K562 (cell line): Measurements from ENCODE around the gene PLCL1. TPM values are rescaled to one million over a fixed set of nuclear protein-coding genes. Genes with fewer than 3 reads are reported as not detected.
A peak's percentile ranks its signal among the peaks of the same experiment; 100 is the strongest.

Source experiments
- AFF4 ChIP-seq: sonication (generic); formaldehyde crosslinking; IDR thresholded peaks from 2 replicates; pipeline ENCODE4 v1.8.0; 2023; ENCODE audit warnings: mild to moderate bottlenecking, missing genetic modification reagents
- ATF1 ChIP-seq, 2 experiments: fragments of 450-650 bp in 1 of 2; IDR thresholded peaks; 2 replicates each; pipeline ENCODE4 v1.6.1; 2016; ENCODE audit warnings: missing compliant biosample characterization in 1 of 2, missing genetic modification characterization in 1 of 2
- BACH1 ChIP-seq: fragments of 200-800 bp; sonication (Bioruptor generic); IDR thresholded peaks from 2 replicates; pipeline ENCODE4 v1.6.1; 2016; ENCODE audit warnings: missing genetic modification characterization, missing compliant biosample characterization
- CBFA2T3 ChIP-seq: fragments of 450-650 bp; IDR thresholded peaks from 2 replicates; pipeline ENCODE4 v1.6.1; 2017
- CREB3 ChIP-seq: fragments of 450-650 bp; conservative IDR thresholded peaks from 2 replicates; pipeline ENCODE4 v1.6.1; 2016; ENCODE audit warnings: missing genetic modification characterization, low read depth, mild to moderate bottlenecking, missing compliant biosample characterization, moderate library complexity
- CSDE1 ChIP-seq, 2 experiments: fragments of 450-650 bp; IDR thresholded peaks; 2 replicates each; pipeline ENCODE4 v1.6.1; 2016; ENCODE audit warnings: mild to moderate bottlenecking in 1 of 2
- E2F8 ChIP-seq: fragments of 450-650 bp; IDR thresholded peaks from 2 replicates; pipeline ENCODE4 v1.7.1; 2018; ENCODE audit warnings: mild to moderate bottlenecking, low read depth; ENCODE audit not compliant: partially characterized antibody
- FIP1L1 ChIP-seq: fragments of 200-400 bp; formaldehyde crosslinking; IDR thresholded peaks from 2 replicates; pipeline ENCODE4 v1.6.1; 2018; ENCODE audit warnings: mild to moderate bottlenecking, low read depth, low read length; ENCODE audit not compliant: poor library complexity, severe bottlenecking
- FOS ChIP-seq: IDR thresholded peaks from 3 replicates; pipeline ENCODE4 v1.6.1; 2011; ENCODE audit not compliant: insufficient read length; ENCODE audit errors: extremely low read depth
- GTF2A2 ChIP-seq: IDR thresholded peaks from 2 replicates; pipeline ENCODE4 v1.6.1; 2016; ENCODE audit warnings: mild to moderate bottlenecking, missing genetic modification characterization, missing compliant biosample characterization
- L3MBTL2 ChIP-seq: fragments of 450-650 bp; IDR thresholded peaks from 2 replicates; pipeline ENCODE4 v1.6.1; 2016; ENCODE audit warnings: mild to moderate bottlenecking, moderate library complexity
- MEF2D ChIP-seq: conservative IDR thresholded peaks from 2 replicates; pipeline ENCODE4 v1.6.1; 2016; ENCODE audit warnings: low read depth, missing genetic modification characterization, missing compliant biosample characterization
- PYGO2 ChIP-seq: fragments of 450-650 bp; IDR thresholded peaks from 2 replicates; pipeline ENCODE4 v1.6.1; 2016; ENCODE audit warnings: mild to moderate bottlenecking, missing genetic modification characterization, moderate library complexity, missing compliant biosample characterization
- SIRT6 ChIP-seq: IDR thresholded peaks from one replicate; pipeline ENCODE4 v1.6.1; 2012; ENCODE audit warnings: low read depth, mild to moderate bottlenecking, control low read depth, inconsistent platforms, low read length, moderate library complexity
- TCF3 ChIP-seq: sonication (generic); formaldehyde crosslinking; IDR thresholded peaks from 2 replicates; pipeline ENCODE4 v1.4.0; 2020; ENCODE audit warnings: mild to moderate bottlenecking, missing genetic modification reagents
- WHSC1 ChIP-seq: IDR thresholded peaks from one replicate; pipeline ENCODE4 v1.6.1; 2012; ENCODE audit warnings: low read length, control low read depth, inconsistent platforms
- ZNF431 ChIP-seq: sonication (generic); formaldehyde crosslinking; IDR thresholded peaks from 2 replicates; pipeline ENCODE4 v1.8.0; 2022; ENCODE audit warnings: mild to moderate bottlenecking, missing genetic modification reagents
- ZNF57 ChIP-seq: fragments of 450-650 bp; formaldehyde crosslinking; IDR thresholded peaks from 2 replicates; pipeline ENCODE4 v1.4.0; 2020; ENCODE audit warnings: mild to moderate bottlenecking, moderate library complexity
- ZNF696 ChIP-seq: fragments of 250-450 bp; sonication (Bioruptor Pico); conservative IDR thresholded peaks from 2 replicates; pipeline ENCODE4 v1.4.0; 2020; ENCODE audit warnings: mild to moderate bottlenecking, moderate library complexity
- polyA plus RNA-seq, 8 experiments: library from polyadenylated mRNA; depleted of rRNA in 4 of 8; stranded (reverse) in 5 of 8; unstranded in 3 of 8; fragments of >200 nt; fragmentation: Nextera tagmentation in 2 of 8; fragmentation: Illumina TruSeq in 1 of 8; extraction: Ambion mirVana in 2 of 8; extraction: Trizol in 1 of 8; gene quantifications; 2 replicates each; pipeline versions ENCODE4 v1.2.1 to v1.2.3, GENCODE V29; 2011 to 2014; ENCODE audit warnings: inconsistent platforms in 1 of 8, missing spikeins in 1 of 8
- total RNA-seq, 7 experiments: library from RNA; depleted of rRNA in 6 of 7; stranded (reverse); fragments of >200 nt in 6 of 7; fragmentation: Illumina TruSeq in 2 of 7; extraction: Trizol in 2 of 7; gene quantifications; 2 replicates each; pipeline versions ENCODE4 v1.2.1 to v1.2.3, GENCODE V29; 2011 to 2021; ENCODE audit warnings: low replicate concordance in 1 of 7

PLCL1 gene
- total and polyA plus RNA-seq, 9 of the 15 experiments (the other 6 are each of a cell fraction or from before 2014, with no cell fraction given), result 2.0 to 17.7 (median 8.6) TPM

GRCh38 chr2:197929008-197929885, 124.9 kb downstream of the PLCL1 start (continued):
- TF ChIP-seq CSDE1 (IDR thresholded peaks at IDR 0.05) (0 out of 4 replicates have a peak, but pooled peaks of 1 of the 2 experiments have one; percentile 8), L3MBTL2 (peak; percentile 71), AFF4 (CRISPR knock-in tag) (peak; percentile 77), BACH1 (tag) (peak; percentile 45; the same call in 1 of the 2 replicates), FIP1L1 (no peak), SIRT6 (no peak), WHSC1 (no peak), ZNF431 (no peak), MEF2D (tag) (0 out of 2 replicates have a peak, but pooled peaks have one; percentile 67), CBFA2T3 (peak; percentile 92), PYGO2 (0 out of 2 replicates have a peak, but pooled peaks have one; percentile 30), CREB3 (tag) (peak; percentile 15; the same call in 1 of the 2 replicates), ZNF57 (CRISPR knock-in tag) (no peak), ATF1 (CRISPR knock-in tag; IDR thresholded peaks at IDR 0.05) (no peak), ATF1 (tag; IDR thresholded peaks at IDR 0.05) (peak; percentile 62), E2F8 (peak; percentile 52), FOS (peak; percentile 47), TCF3 (CRISPR knock-in tag) (peak; percentile 96), ZNF696 (CRISPR knock-in tag) (no peak), GTF2A2 (tag) (no peak)
